GM19035 (cell line): ENCODE data around the gene DYNLRB1.
A peak's percentile ranks its signal among the peaks of the same experiment; 100 is the strongest.

Experiments
- ATAC-seq: cut with Tn5 transposase; IDR thresholded peaks from one replicate; pipeline ENCODE4 v1.9.1; 2021; ENCODE audit not compliant: unreplicated experiment

DYNLRB1 gene

DNA sequence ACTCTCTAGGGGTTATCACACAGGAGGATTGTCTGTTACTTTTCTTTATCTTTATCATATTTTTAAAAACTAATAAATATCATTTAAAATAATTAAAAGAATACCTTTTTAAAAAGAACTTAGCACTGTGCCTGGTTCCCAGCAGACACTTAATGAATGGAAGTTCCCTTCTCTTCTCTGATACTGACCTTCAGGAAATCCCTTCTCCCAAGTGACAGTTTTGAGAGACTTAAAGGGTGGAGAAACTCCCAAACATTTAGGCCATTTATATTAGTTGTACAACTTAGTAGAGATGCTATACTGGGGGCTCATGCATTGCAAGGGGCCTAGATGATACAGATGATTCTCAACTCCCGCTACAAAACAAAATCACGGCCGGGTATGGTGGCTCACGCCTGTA is 60.8 kb downstream of the DYNLRB1 start:
- no peak for ATAC-seq

GRCh38 chr20:34578025-34578424 is 61.8 kb downstream of the DYNLRB1 start:
- ATAC-seq: no peak

DNA sequence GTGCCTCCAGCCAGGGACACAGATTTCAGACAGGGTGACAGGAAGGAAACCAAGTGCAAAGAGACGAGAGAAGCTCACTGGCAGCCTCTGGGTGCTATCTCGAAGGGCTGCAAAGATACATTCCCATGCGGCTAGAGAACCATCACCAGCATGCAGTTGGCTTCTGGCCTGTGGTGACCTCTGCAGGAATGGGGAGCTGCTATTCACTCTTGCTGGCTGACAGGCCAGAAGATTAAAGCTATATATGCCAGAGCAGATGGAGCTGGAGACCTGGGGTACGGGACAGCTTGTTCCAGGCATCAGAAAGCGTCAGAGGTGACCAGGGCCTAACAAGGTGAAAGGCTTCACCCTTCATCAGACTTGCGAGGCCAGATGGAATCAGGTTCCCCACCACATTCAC is 62.3 kb downstream of the DYNLRB1 start:
- ATAC-seq: no peak

DNA sequence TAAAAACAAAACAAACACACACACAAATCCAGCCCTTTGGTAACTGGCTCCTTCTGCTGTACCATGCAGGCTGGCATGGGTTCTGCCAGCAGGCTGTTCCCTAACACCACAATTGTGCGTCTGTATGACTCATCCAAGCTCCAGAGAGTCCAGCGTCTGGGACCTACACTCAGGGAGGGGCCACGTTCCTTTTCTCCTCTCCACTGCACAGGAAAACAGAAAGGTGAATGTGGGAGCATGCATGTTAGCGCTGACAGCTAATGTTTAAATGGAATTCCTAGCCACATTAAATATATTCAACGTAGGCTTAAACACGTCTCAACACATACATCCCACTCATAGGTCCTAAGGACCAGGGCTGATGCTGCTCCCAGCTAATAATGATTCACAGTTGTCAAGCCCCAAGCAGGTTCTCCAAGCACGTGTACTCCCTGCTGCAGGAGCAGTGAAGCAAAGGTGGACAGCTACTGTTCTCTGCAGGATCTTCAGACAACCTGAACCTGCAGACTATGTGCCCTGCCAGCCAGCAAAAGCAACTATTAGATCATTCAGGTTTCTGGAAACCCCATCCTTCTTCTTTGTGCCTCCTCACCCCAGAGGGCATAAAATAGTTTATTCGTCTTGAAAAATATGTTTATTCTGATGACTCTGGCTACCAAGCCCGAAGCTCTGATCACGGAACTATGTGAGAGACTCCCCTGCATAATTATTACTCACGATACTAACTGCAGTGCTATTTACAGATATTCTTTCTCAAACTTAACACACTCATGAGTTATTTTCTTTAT is 63.2 kb downstream of the DYNLRB1 start:
- no peak for ATAC-seq

GRCh38 chr20:34579979-34580940 is 64.0 kb downstream of the DYNLRB1 start:
- ATAC-seq: peak; percentile 70

GRCh38 chr20:34581341-34582184 is 65.3 kb downstream of the DYNLRB1 start:
- no peak for ATAC-seq

GRCh38 chr20:34582221-34582620 is 66.0 kb downstream of the DYNLRB1 start:
- ATAC-seq: no peak

- no peak for ATAC-seq
Measured at GRCh38 chr20:34582911-34583310, 66.7 kb downstream of the DYNLRB1 start.

DNA sequence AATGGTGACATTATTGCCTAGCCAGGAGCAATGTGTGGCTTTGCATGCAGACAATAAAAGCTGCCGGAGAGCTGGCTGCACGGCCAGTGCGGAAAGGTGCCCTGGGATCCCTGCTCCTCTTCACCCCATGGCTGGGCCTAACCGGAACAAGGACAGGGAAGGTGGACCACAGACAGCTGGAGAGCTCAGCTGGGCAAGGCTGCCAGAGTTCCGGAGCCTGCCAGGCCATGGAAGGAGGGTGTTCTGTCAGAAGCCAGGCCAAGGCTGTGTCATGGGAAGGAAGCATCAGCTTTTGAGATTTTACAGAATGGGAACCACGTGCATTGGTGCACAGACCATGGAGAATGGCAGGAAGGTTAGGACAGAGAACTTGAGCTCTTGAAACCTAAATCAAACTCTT is 67.3 kb downstream of the DYNLRB1 start:
- no peak for ATAC-seq

DNA sequence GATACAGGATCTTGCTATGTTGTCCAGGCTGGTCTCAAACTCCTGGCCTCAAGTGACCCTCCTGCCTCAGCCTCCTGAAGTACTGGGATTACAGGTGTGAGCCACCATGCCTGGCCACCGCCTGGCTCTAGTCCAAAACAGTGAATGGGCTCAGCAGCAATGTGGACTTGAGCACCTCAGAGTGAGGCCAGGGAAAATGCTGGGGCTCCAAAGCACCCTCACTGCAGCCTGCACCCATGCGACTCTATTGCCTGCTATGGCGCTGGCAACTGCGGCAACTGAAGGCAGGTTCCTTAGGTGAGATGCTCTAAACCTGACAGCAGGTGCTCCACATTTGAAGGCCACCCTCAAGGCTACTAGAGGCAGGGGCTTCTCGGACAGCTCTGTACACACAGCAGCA is 68.8 kb downstream of the DYNLRB1 start:
- no peak for ATAC-seq

DNA sequence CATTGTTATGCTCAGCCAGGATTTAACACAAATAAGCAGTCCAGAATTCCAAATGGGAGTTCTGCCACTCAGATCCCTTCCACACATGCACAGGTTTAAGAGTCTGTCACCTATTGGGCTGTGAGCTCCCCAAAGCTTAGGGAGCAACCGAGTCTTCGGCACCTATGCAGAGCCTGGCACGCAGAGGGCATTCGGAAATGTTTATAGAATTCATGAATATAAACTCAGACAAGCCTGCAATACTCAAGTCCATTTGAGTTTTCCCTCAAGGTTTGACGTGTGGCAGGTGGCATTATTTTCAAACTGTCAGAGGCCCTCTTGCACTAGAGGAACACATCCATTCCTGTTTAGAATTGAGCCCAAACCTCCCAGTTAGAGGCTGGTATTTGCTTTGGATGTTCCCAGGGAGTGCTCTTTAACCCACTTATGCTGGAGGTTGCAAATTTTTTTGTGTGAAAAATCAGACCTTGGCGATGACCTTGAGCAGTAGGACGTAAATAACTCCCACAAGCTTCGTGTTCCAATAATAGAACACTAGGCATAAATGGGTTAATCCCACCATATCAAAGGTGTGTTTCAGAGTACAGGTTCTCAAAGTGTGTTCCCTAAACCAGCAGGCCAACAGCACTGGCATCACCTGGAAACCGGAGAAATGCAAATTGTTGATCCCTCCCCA is 70.4 kb downstream of the DYNLRB1 start:
- no peak for ATAC-seq
